Neural progenitor cell (in vitro differentiated cells): Measurements from ENCODE around the gene HMGXB4. TPM values are rescaled to one million over a fixed set of nuclear protein-coding genes. Genes with fewer than 3 reads are reported as not detected.
A peak's percentile ranks its signal among the peaks of the same experiment; 100 is the strongest.

ENCODE experiments used
- DNase-seq: peaks from one replicate; pipeline ENCODE4 v3.0.0-alpha.2; 2016; ENCODE audit warnings: low spot score
- H2AFZ ChIP-seq: fragments of 200-600 bp; sonication (generic); replicated peaks from 2 replicates; pipeline ENCODE4 v1.6.1; 2016; ENCODE audit warnings: antibody characterized with exemption
- H3F3A ChIP-seq: fragments of 200-600 bp; sonication (generic); 2 replicates; pipeline ENCODE4 v1.6.1; 2016; ENCODE audit warnings: antibody characterized with exemption, low read depth
- H3K27ac ChIP-seq: fragments of 200-600 bp; sonication (generic); 2 replicates; pipeline ENCODE4 v1.5.1; 2016; ENCODE audit warnings: mild to moderate bottlenecking
- H3K27me3 ChIP-seq: fragments of 200-600 bp; sonication (generic); 2 replicates; pipeline ENCODE4 v1.6.1; 2016; ENCODE audit warnings: mild to moderate bottlenecking, moderate library complexity
- H3K36me3 ChIP-seq: fragments of 200-600 bp; sonication (generic); 2 replicates; pipeline ENCODE4 v1.5.1; 2016
- H3K4me1 ChIP-seq: fragments of 200-600 bp; sonication (generic); 2 replicates; pipeline ENCODE4 v1.6.1; 2016; ENCODE audit warnings: mixed run types
- H3K4me2 ChIP-seq: fragments of 200-600 bp; sonication (generic); 2 replicates; pipeline ENCODE4 v1.6.1; 2016
- H3K4me3 ChIP-seq: fragments of 200-600 bp; sonication (generic); 2 replicates; pipeline ENCODE4 v1.5.1; 2016
- H3K79me2 ChIP-seq: fragments of 200-600 bp; sonication (generic); 2 replicates; pipeline ENCODE4 v1.6.1; 2016; ENCODE audit warnings: low read depth
- H3K9ac ChIP-seq: fragments of 200-600 bp; sonication (generic); 2 replicates; pipeline ENCODE4 v1.6.1; 2016
- H3K9me3 ChIP-seq: fragments of 200-600 bp; sonication (generic); 2 replicates; pipeline ENCODE4 v1.5.1; 2016; ENCODE audit warnings: low read depth
- H4K20me1 ChIP-seq: fragments of 200-600 bp; sonication (generic); 2 replicates; pipeline ENCODE4 v1.6.1; 2016; ENCODE audit warnings: low read depth
- H3K27ac Mint-ChIP-seq: 3 replicates; pipeline ENCODE4 v1.8.0; 2021; ENCODE audit warnings: mixed read lengths
- H3K27me3 Mint-ChIP-seq: 2 replicates; pipeline ENCODE4 v1.8.0; 2022; ENCODE audit warnings: low read depth, mild to moderate bottlenecking, inconsistent platforms, moderate library complexity, mixed read lengths; ENCODE audit not compliant: insufficient read depth
- H3K36me3 Mint-ChIP-seq: 3 replicates; pipeline ENCODE4 v1.8.0; 2021; ENCODE audit warnings: mixed read lengths
- H3K4me1 Mint-ChIP-seq: 3 replicates; pipeline ENCODE4 v1.8.0; 2021; ENCODE audit warnings: mixed read lengths
- H3K4me3 Mint-ChIP-seq: 3 replicates; pipeline ENCODE4 v1.8.0; 2021; ENCODE audit warnings: mild to moderate bottlenecking, moderate library complexity, mixed read lengths
- H3K9me3 Mint-ChIP-seq: 3 replicates; pipeline ENCODE4 v1.8.0; 2020; ENCODE audit warnings: mixed read lengths
- EZH2 ChIP-seq: fragments of 200-600 bp; sonication (generic); IDR thresholded peaks from 2 replicates; pipeline ENCODE4 v1.6.1; 2017; ENCODE audit warnings: antibody characterized with exemption, mild to moderate bottlenecking, moderate library complexity
- EZH2phosphoT487 ChIP-seq: fragments of 200-600 bp; sonication (generic); IDR thresholded peaks from 2 replicates; pipeline ENCODE4 v1.6.1; 2017; ENCODE audit warnings: antibody characterized with exemption
- total RNA-seq: library from RNA; depleted of rRNA; stranded (reverse); fragments of >200 nt; gene quantifications from 2 replicates; pipeline ENCODE4 v1.2.3, GENCODE V29; 2015; ENCODE audit warnings: low replicate concordance
- TF ChIP-seq, protein P1 (sequence below): fragments of 200-600 bp; sonication (generic); IDR thresholded peaks from 2 replicates; pipeline ENCODE4 v1.5.1; 2017; ENCODE audit warnings: antibody characterized with exemption, mild to moderate bottlenecking

The HMGXB4 gene
- total RNA-seq, 1 donor from 2014 or later: 55.9 TPM

DNA sequence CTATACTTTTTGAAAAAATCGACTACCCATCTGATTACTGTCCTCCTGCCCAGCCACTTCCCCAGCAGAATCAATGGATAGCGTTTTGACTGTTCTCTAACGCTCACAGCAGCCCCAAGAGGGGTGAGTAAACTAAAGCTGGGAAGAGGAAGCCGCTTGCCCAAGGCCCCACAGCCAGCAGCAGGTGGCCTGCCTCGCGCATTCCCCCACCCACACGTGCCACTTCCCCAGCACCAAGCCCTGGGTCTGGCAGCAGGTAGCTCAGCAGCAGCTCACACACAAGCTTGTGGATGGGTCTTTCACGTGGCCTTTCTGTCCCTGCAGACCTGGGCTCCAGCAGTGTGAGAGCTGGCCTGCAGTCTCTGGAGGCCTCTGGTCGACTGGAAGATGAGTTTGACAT is 76.7 kb downstream of the HMGXB4 start:
- H3K36me3 Mint-ChIP-seq: peaks cover 15% of the 10 kb centered on the region
- no peak overlapping the region for H3K27ac ChIP-seq
- H3K27ac Mint-ChIP-seq: peak overlapping the region; percentile 69
- TF ChIP-seq, protein P1, sequence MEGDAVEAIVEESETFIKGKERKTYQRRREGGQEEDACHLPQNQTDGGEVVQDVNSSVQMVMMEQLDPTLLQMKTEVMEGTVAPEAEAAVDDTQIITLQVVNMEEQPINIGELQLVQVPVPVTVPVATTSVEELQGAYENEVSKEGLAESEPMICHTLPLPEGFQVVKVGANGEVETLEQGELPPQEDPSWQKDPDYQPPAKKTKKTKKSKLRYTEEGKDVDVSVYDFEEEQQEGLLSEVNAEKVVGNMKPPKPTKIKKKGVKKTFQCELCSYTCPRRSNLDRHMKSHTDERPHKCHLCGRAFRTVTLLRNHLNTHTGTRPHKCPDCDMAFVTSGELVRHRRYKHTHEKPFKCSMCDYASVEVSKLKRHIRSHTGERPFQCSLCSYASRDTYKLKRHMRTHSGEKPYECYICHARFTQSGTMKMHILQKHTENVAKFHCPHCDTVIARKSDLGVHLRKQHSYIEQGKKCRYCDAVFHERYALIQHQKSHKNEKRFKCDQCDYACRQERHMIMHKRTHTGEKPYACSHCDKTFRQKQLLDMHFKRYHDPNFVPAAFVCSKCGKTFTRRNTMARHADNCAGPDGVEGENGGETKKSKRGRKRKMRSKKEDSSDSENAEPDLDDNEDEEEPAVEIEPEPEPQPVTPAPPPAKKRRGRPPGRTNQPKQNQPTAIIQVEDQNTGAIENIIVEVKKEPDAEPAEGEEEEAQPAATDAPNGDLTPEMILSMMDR: no peak
- H3K79me2 ChIP-seq: no peaks in the 10 kb centered on the region
- peaks cover 4% of the 10 kb centered on the region for H3K4me1 Mint-ChIP-seq
- DNase-seq: no peak
- no peaks in the 10 kb centered on the region for H3K27me3 ChIP-seq
- H3K9me3 Mint-ChIP-seq: no peaks in the 10 kb centered on the region
- no peak overlapping the region for H3K9ac ChIP-seq
- no peak overlapping the region for H3K4me3 Mint-ChIP-seq
- peaks cover 11% of the 10 kb centered on the region for H3K4me1 ChIP-seq
- H3K36me3 ChIP-seq: no peaks in the 10 kb centered on the region
- H2AFZ ChIP-seq: no peak overlapping the region
- H4K20me1 ChIP-seq: no peaks in the 10 kb centered on the region
- no peaks in the 10 kb centered on the region for H3K27me3 Mint-ChIP-seq
- H3K4me3 ChIP-seq: no peak overlapping the region
- no peak overlapping the region for H3K4me2 ChIP-seq
- no peaks in the 10 kb centered on the region for H3K9me3 ChIP-seq
- H3F3A ChIP-seq: peaks cover 5% of the 10 kb centered on the region

DNA sequence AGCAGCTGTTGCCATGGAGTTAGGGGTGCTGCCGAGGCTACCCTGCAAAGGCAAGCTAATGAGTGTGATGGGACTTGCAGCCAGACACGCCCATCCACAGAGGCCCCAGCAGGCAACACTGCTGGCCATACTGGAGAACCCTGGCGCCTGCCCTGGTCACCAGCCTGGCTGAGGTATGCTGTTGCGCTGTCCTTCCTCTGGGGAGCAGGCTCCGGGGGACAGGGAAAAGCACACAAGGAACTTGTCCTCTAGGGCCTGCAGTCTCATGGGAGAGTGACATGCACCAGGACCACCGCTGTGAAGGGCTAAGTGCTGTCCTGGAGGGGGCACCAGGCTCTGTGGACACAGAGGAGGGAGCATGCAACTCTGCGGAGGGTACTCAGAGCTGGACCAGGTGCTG is 78.2 kb downstream of the HMGXB4 start:
- H3F3A ChIP-seq: peaks cover 5% of the 10 kb centered on the region
- no peak overlapping the region for H3K4me3 ChIP-seq
- H4K20me1 ChIP-seq: no peaks in the 10 kb centered on the region
- H3K27me3 ChIP-seq: no peaks in the 10 kb centered on the region
- H3K27ac ChIP-seq: no peak overlapping the region
- no peak overlapping the region for H3K4me2 ChIP-seq
- DNase-seq: no peak
- no peaks in the 10 kb centered on the region for H3K79me2 ChIP-seq
- peaks cover 11% of the 10 kb centered on the region for H3K4me1 ChIP-seq
- H3K9ac ChIP-seq: no peak overlapping the region
- no peaks in the 10 kb centered on the region for H3K36me3 ChIP-seq
- Mint-ChIP-seq H3K27me3 (no peaks in the 10 kb centered on the region), H3K9me3 (no peaks in the 10 kb centered on the region), H3K27ac (peak overlapping the region; percentile 34), H3K4me3 (no peak overlapping the region), H3K36me3 (peaks cover 14% of the 10 kb centered on the region), H3K4me1 (peaks cover 4% of the 10 kb centered on the region)
- no peak overlapping the region for H2AFZ ChIP-seq
- no peak for TF ChIP-seq EZH2
- TF ChIP-seq, protein P1: no peak
- no peak for TF ChIP-seq EZH2phosphoT487
- H3K9me3 ChIP-seq: no peaks in the 10 kb centered on the region

DNA sequence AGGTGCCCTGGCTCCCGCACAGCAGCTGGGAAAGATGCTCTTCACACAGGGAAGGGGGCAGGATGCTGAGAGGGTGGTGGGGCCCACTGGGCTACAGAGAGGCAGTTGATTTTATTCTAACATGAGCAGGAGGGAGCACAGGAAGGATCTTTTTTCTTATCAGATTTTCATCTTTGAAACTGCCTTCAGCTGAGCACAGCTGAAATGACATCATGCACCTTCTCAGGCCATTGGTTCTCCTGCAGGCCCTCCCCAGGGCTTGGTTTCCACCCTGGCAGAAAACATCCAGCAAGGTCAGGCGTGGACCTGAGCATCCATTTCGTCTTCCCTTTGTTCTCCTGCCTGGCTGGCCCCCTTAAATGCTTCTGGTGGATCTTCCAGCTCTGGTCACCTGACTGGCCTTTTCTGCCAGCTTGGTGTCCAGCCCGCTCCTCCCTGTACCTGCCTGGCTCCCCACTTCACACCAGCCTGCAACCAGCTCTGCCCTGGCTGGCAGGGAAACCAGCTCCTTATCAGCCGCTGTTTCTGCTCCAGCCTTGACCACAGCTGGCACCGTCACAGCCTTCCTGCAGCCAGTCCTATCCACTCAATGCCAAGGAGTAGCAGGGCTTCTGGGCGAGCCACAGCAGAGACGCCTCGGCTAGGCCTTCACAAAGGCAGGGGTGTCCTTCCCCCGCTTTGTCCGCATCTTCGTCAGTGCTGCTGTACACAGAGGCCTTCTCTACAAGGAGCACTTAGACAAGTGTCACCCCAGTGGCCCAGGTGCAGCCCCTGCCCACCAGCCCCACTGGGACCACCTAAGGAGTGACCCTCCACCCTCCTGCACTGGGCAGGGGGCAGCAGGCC is 78.9 kb downstream of the HMGXB4 start:
- no peak overlapping the region for H3K4me2 ChIP-seq
- H3K4me1 ChIP-seq: peaks cover 11% of the 10 kb centered on the region
- Mint-ChIP-seq H3K4me3 (no peak overlapping the region), H3K27ac (peak overlapping the region; percentile 34), H3K27me3 (no peaks in the 10 kb centered on the region), H3K9me3 (no peaks in the 10 kb centered on the region), H3K4me1 (peaks cover 4% of the 10 kb centered on the region), H3K36me3 (peaks cover 14% of the 10 kb centered on the region)
- peaks cover 5% of the 10 kb centered on the region for H3F3A ChIP-seq
- no peak for DNase-seq
- no peak overlapping the region for H3K9ac ChIP-seq
- H3K27me3 ChIP-seq: no peaks in the 10 kb centered on the region
- H2AFZ ChIP-seq: no peak overlapping the region
- no peaks in the 10 kb centered on the region for H3K9me3 ChIP-seq
- no peak overlapping the region for H3K4me3 ChIP-seq
- H3K36me3 ChIP-seq: no peaks in the 10 kb centered on the region
- no peak overlapping the region for H3K27ac ChIP-seq
- no peaks in the 10 kb centered on the region for H3K79me2 ChIP-seq
- TF ChIP-seq EZH2 (no peak), EZH2phosphoT487 (no peak)
- TF ChIP-seq, protein P1: no peak
- no peaks in the 10 kb centered on the region for H4K20me1 ChIP-seq
